Astrocyte (in vitro differentiated cells and primary cell): Measurements from ENCODE around the gene MYO5B.

Source experiments
- EZH2 ChIP-seq: IDR thresholded peaks from 2 replicates; pipeline ENCODE4 v1.6.1; 2012; ENCODE audit warnings: mild to moderate bottlenecking, low read length, inconsistent platforms; ENCODE audit not compliant: insufficient read depth
- TF ChIP-seq, protein P1 (sequence below): IDR thresholded peaks from 2 replicates; pipeline ENCODE4 v1.5.1; 2011; ENCODE audit warnings: low read depth, mild to moderate bottlenecking, inconsistent platforms, low read length, moderate library complexity; ENCODE audit not compliant: insufficient read depth

- TF ChIP-seq, protein P1, sequence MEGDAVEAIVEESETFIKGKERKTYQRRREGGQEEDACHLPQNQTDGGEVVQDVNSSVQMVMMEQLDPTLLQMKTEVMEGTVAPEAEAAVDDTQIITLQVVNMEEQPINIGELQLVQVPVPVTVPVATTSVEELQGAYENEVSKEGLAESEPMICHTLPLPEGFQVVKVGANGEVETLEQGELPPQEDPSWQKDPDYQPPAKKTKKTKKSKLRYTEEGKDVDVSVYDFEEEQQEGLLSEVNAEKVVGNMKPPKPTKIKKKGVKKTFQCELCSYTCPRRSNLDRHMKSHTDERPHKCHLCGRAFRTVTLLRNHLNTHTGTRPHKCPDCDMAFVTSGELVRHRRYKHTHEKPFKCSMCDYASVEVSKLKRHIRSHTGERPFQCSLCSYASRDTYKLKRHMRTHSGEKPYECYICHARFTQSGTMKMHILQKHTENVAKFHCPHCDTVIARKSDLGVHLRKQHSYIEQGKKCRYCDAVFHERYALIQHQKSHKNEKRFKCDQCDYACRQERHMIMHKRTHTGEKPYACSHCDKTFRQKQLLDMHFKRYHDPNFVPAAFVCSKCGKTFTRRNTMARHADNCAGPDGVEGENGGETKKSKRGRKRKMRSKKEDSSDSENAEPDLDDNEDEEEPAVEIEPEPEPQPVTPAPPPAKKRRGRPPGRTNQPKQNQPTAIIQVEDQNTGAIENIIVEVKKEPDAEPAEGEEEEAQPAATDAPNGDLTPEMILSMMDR, result no peak
- TF ChIP-seq EZH2, result no peak
Measured at GRCh38 chr18:49948975-49949374, 246.0 kb downstream of the MYO5B start.
